ENCODE results near the gene LEMD1. TPM values are rescaled to one million over a fixed set of nuclear protein-coding genes. Genes with fewer than 3 reads are reported as not detected.
"Not testable (repeated sequence)": the region's sequence is repeated elsewhere in the genome, so short reads cannot be mapped to it uniquely, and the experiment has no call there.

Gene LEMD1
- polyA plus RNA-seq, 5 donors: 1.8 to 4.5 (median 3.8) TPM

DNA sequence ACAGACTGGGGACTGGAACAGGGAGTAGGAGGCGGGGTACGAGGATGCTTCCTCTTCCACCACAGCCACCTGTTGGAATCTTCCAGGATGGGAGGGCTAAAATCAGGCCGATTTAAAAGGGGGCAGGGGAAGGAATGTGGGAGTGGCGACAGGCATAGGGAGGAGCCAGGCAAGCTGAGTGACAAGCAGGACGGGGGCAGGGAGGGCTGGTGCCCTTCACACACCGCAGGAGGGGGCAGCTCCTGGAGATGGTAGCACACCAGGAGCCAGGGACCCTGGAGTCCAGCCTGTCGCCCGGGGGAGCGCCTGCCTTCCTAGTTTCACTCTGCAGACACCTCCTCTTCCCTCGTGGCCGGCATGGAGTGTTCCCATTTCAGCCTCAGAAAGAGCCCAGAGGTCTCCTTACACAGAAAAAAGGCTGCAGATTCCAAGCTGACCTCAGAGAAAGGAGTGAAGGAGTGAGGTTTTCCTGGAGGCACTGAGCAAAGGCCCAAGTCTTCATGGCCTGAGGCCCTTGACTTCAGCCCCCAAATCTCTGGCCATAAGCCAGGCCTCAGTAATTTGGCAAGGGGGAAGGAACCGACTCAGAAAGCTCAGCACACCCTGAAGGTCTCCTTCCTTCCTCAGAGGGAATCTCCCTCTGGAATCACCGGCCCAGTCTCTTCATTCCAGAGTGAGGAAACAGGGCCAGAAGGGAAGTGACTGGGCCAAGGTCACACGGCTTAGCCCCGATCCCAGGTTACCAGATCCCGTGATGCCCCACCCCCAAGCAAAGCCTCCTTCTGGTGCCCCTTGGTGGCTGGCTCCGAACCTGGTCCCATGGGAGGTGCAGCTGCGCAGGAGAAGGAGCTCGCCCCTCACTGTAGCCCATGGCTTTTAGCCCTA lies 25.8 kb upstream of the LEMD1 start:
- DNase-seq: no peak

- no peak for DNase-seq
Measured at GRCh38 chr1:205446828-205447227, 25.0 kb upstream of the LEMD1 start.

GRCh38 chr1:205445646-205445935 lies 23.7 kb upstream of the LEMD1 start:
- no peak for DNase-seq

DNA sequence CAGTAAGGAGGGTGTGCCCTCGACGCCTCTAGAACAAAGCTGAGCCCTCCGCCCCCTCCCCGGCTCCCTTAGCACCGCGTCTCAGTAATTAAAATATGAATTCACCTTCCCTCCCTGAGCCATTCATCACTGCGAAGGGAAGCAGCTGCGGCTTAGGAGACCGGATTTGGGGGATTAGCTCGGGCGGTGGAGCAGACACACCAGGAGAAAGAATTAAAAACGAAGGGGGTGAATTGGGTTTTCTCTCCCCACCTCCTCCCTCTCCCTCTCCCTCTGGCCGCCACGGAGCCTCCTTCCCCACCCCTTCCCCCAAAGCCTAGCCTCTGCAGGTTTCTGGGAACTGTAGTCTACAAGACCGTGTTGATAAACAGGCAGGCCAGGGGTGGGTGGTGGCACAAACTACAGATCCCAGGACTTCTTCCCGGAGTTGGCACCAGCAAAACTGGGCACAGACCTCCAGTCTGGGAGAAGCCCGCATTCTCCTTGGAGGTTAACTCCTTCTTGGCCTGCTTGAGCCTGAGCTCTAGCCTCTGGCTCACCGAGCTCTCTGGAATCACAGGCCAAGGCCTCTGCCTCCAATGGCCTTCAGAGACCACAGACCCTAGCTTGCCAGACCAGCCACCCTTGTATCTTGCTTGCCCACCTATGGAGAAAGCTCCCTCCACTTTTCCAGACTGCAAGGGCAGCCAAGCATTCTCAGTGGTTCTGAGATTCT lies 23.2 kb upstream of the LEMD1 start:
- DNase-seq: no peak

GRCh38 chr1:205444300-205444930 lies 22.6 kb upstream of the LEMD1 start:
- DNase-seq: no peak

- DNase-seq: no peak
Measured at GRCh38 chr1:205443585-205444299, 21.9 kb upstream of the LEMD1 start.

DNA sequence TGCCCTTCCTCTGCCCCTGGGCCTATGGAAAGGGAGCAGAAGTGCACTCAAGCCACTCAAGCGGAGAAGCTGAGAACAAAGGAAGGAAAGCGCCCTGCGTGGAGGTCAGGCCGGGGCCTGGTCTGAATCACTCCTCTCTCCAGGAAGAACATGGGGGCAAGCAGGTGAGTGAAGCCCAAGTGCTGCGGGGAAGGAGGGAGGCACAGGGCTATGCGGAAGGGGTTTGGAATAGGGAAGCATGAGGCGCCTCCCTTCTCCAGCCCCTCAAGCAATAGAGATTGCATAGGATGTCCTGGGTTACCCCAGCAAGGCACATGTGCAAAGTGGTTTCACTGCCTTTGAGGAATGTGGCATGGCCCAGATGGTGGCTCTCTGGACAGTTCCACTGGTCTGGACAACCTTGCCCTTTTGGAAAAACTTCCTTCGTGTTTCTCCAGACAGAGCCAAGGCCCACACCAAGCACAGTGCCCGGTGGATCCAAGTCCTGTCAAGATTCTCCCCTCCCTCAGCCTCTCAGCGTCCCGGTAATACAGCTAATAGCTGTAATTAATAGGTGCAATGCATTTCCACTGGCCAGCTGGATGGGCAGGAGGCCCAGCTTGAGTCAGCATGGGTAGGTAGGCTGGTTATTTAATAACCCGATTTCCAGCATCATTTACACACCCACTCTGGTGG lies 20.3 kb upstream of the LEMD1 start:
- DNase-seq: no peak

GRCh38 chr1:205441716-205442050 lies 19.8 kb upstream of the LEMD1 start:
- no peak for DNase-seq

GRCh38 chr1:205441318-205441633 lies 19.4 kb upstream of the LEMD1 start:
- no peak for DNase-seq

DNA sequence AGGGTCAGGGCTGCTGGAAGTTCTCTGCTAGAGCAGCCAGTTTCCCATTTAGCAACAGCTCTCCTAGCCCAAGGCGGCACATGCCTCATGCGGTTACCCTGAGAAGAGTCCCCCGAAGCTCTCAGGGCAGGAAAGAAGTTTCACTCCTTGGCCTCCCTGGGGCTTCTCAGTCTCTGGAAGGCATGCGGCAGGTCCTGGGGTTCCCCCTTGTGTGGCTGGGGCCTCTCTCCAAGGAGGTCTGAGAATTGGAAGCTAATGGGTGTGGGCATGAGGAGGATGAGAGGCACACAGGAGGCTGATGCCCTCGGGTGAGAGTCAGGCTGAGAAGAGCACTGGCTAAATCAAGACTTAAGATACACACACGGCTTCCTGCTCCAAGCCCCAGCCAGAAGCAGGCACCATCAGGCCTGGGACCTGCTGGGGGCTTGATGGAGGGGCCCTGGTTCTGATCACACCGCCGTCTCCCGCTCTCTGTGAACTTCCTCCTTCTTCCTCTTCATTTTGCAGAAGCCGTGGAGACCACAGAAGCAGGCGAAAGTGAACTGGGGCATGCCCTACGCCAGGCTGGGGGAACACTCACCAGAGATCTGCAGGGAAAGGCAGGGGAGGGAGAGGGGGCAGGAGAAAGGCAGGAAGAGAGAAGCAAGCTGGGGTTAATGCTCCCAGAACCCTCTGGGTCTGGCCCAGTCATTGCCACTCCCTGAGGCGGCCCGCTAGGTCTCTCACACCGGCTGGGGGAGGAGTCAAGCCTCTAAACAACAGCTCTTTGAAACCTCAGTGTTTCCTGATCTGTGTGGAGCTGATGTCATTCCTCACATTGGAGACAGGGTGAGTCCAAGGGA lies 18.8 kb upstream of the LEMD1 start:
- no peak for DNase-seq

- no peak for DNase-seq
Measured at GRCh38 chr1:205440121-205440475, 18.2 kb upstream of the LEMD1 start.

DNA sequence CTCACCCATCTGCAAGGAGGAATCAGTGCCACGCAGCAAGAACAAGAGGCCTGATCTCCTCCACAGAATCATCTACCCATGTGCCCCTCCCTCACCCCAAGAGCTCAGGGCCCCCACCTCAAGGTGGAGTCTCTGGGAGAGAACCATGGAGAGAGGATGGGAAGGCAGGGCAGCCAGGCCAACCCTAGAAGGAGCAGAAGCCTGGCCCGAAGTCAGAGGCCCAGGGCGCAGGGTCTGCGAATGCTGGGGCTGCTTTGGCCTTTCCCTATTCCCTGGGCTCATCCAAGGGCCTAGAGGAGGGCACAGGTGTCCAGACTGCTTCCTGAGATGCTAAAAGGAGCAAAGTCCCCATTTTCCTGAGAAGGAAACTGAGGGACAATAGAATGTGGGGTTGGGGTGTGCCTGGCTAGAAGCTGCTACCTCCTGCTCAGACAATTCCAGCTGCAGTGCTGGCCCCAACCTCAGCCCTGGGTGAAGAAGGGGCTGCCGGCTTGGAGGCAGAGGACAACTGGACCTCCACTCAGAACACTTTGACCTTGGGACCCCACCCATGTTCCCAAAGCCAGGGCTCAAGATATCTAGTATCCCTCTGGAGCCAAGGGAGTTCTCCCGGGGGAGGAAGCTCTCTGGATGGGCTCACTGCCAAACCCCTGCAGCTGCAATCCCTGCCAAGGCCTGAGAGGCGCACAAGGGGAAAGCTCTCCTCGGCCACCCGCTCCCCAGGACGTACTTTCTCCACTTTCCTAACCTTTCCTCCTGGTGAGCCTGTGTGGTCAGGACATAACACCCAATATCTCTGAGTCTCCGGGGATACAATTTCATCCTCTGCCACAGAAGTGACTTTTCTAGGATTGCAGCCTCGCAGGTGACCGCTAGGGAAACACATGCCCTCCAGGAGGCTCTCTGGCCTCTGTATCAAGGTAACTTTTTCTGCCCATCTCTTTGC lies 16.6 kb upstream of the LEMD1 start:
- peak; percentile 76 to 80 for DNase-seq

GRCh38 chr1:205437570-205437969 lies 15.7 kb upstream of the LEMD1 start:
- DNase-seq: no peak

- no peak for DNase-seq
Measured at GRCh38 chr1:205436776-205437410, 15.0 kb upstream of the LEMD1 start.

- DNase-seq: no peak
Measured at GRCh38 chr1:205435578-205436573, 14.0 kb upstream of the LEMD1 start.

GRCh38 chr1:205434738-205435137 lies 12.9 kb upstream of the LEMD1 start:
- no peak for DNase-seq

- DNase-seq: not testable (repeated sequence)
Measured at GRCh38 chr1:205432692-205433091, 10.8 kb upstream of the LEMD1 start.

DNA sequence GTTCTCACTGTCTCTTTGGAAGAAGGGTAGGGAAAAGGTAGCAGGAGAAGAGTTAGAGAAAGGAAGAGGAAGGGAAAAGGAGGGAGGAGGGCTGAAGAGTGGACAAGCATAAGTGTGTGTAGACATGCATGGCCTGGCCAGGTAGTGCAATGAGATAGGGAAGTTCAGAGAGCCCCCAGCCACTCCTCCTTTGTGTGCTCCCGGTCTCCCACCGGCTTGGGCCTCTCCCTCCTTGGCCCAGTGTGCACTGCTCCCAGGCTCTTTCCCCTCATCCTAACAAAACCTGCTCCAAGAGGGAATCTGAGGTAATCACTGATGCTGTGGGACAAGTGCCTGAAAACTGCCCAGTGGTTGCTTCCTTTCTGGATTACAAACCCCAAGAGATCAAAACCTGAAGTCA lies 10.3 kb upstream of the LEMD1 start:
- no peak for DNase-seq

Data from right lung (tissue), 5 donors.